Activated CD8-positive, alpha-beta T cell treated with anti-CD3 and anti-CD28 coated beads for 36 hours (primary cell): ENCODE measurements around the gene IVD. TPM values are rescaled to one million over a fixed set of nuclear protein-coding genes. Genes with fewer than 3 reads are reported as not detected.
"Not testable (repeated sequence)": the region's sequence is repeated elsewhere in the genome, so short reads cannot be mapped to it uniquely, and the experiment has no call there.

Experiments
- ATAC-seq: fragments of 200-7000 bp; cut with Tn5 transposase; one replicate; pipeline ENCODE4 v1.10.0; 2021; ENCODE audit warnings: mild to moderate bottlenecking, moderate library complexity
- CTCF ChIA-PET: fragments of 350-600 bp; sonication (Branson Sonifier 250); formaldehyde crosslinking; loops from one replicate; lab custom pipeline; 2021; ENCODE audit warnings: antibody characterized with exemption; lab: Charles Lee
- POLR2A ChIA-PET: fragments of 350-600 bp; sonication (Branson Sonifier 250); formaldehyde crosslinking; loops from one replicate; lab custom pipeline; 2021; ENCODE audit warnings: antibody characterized with exemption; lab: Charles Lee
- DNase-seq: peaks from one replicate; pipeline ENCODE4 v3.0.0-alpha.2; 2020
- H3K27ac Mint-ChIP-seq: one replicate; pipeline ENCODE4 v1.8.0; 2021; ENCODE audit warnings: mild to moderate bottlenecking, mixed read lengths
- H3K27me3 Mint-ChIP-seq: one replicate; pipeline ENCODE4 v1.8.0; 2021; ENCODE audit warnings: mixed read lengths
- H3K36me3 Mint-ChIP-seq: one replicate; pipeline ENCODE4 v1.8.0; 2021; ENCODE audit warnings: low read depth, mixed read lengths
- H3K4me1 Mint-ChIP-seq: one replicate; pipeline ENCODE4 v1.8.0; 2021; ENCODE audit warnings: low read depth, mixed read lengths
- H3K4me3 Mint-ChIP-seq: one replicate; pipeline ENCODE4 v1.8.0; 2021; ENCODE audit warnings: mild to moderate bottlenecking, moderate library complexity, mixed read lengths
- H3K9me3 Mint-ChIP-seq: one replicate; pipeline ENCODE4 v1.8.0; 2021; ENCODE audit warnings: mixed read lengths
- CTCF ChIP-seq: fragments of 200-600 bp; IDR thresholded peaks from one replicate; pipeline ENCODE4 v1.8.0; 2022; ENCODE audit warnings: antibody characterized with exemption, mild to moderate bottlenecking
- intact Hi-C: fragments of 100-400 bp; cut with micrococcal nuclease; formaldehyde crosslinking; loops from one replicate; pipeline ENCODE4 v1.10.0; 2022
- total RNA-seq, 2 experiments: library from RNA; stranded (reverse); gene quantifications; one replicate each; pipeline ENCODE4 v1.2.3, GENCODE V29; 2021

Gene IVD
- total RNA-seq, 2 experiments from 2014 or later, result 56.9 to 65.0 TPM

GRCh38 chr15:40449275-40449674 lies 43.7 kb downstream of the IVD start:
- peaks cover 2% of the 10 kb centered on the region for H3K36me3 Mint-ChIP-seq
- no peaks in the 10 kb centered on the region for H3K9me3 Mint-ChIP-seq
- peaks cover 65% of the 10 kb centered on the region for H3K4me1 Mint-ChIP-seq
- intact Hi-C loops, result no loop called here
- ATAC-seq (no peak), DNase-seq (no peak)
- POLR2A ChIA-PET, result interaction anchor here (0.7 to 6.7 kb wide), 3 partner anchors 7 to 16 kb away, joined by 3 to 55 read pairs (median 3); partner anchors contain the start of gene BAHD1
- CTCF ChIA-PET, result interaction anchor here (1.3 to 1.6 kb wide), 3 partner anchors 30 to 53 kb away, joined by 3 to 4 read pairs (median 3); no protein-coding TSS in a partner anchor
- no peak overlapping the region for H3K27ac Mint-ChIP-seq
- no peak for TF ChIP-seq CTCF
- no peak overlapping the region for H3K4me3 Mint-ChIP-seq
- no peaks in the 10 kb centered on the region for H3K27me3 Mint-ChIP-seq

- CTCF ChIA-PET, result interaction anchor here (1.1 to 3.7 kb wide), 6 partner anchors 8 to 113 kb away, joined by 3 to 23 read pairs (median 4); partner anchors contain the start of gene BAHD1
- no peak for ATAC-seq
- POLR2A ChIA-PET, result interaction anchor here (0.7 to 6.7 kb wide), 4 partner anchors 8 to 143 kb away, joined by 3 to 55 read pairs (median 3); partner anchors contain the start of gene BAHD1
- no peak for DNase-seq
- intact Hi-C loops, result loop anchor here (5.0 kb wide), 1 partner anchor 42 kb away; no protein-coding TSS in a partner anchor
- TF ChIP-seq CTCF, result no peak
- H3K4me3 Mint-ChIP-seq, result no peak overlapping the region
- H3K27ac Mint-ChIP-seq, result peak overlapping the region; percentile 16
- no peaks in the 10 kb centered on the region for H3K27me3 Mint-ChIP-seq
- H3K4me1 Mint-ChIP-seq, result peaks cover 65% of the 10 kb centered on the region
- no peaks in the 10 kb centered on the region for H3K9me3 Mint-ChIP-seq
- peaks cover 2% of the 10 kb centered on the region for H3K36me3 Mint-ChIP-seq
Observed at GRCh38 chr15:40450047-40450446, 44.5 kb downstream of the IVD start.

- H3K27me3 Mint-ChIP-seq, result no peaks in the 10 kb centered on the region
- CTCF ChIA-PET, result interaction anchor here (1.0 to 3.7 kb wide), 9 partner anchors 10 to 142 kb away, joined by 3 to 23 read pairs (median 4); partner anchors contain the start of gene BAHD1
- H3K27ac Mint-ChIP-seq, result peak overlapping the region; percentile 72
- ATAC-seq (no peak), DNase-seq (no peak)
- TF ChIP-seq CTCF, result no peak
- no peak overlapping the region for H3K4me3 Mint-ChIP-seq
- H3K4me1 Mint-ChIP-seq, result peaks cover 73% of the 10 kb centered on the region
- H3K36me3 Mint-ChIP-seq, result peaks cover 2% of the 10 kb centered on the region
- intact Hi-C loops, result loop anchor here (5.0 kb wide), 1 partner anchor 41 kb away; no protein-coding TSS in a partner anchor
- POLR2A ChIA-PET, result interaction anchor here (0.7 to 6.7 kb wide), 2 partner anchors 10 to 54 kb away, joined by 3 to 55 read pairs; partner anchors contain the start of gene BAHD1
- H3K9me3 Mint-ChIP-seq, result no peaks in the 10 kb centered on the region
Observed at GRCh38 chr15:40451527-40452158, 46.0 kb downstream of the IVD start.

GRCh38 chr15:40452296-40453090 lies 46.9 kb downstream of the IVD start:
- intact Hi-C loops, result loop anchor here (5.0 kb wide), 1 partner anchor 40 kb away; no protein-coding TSS in a partner anchor
- Mint-ChIP-seq H3K36me3 (peaks cover 2% of the 10 kb centered on the region), H3K4me3 (peak overlapping the region; percentile 11), H3K27ac (peak overlapping the region; percentile 72), H3K27me3 (no peaks in the 10 kb centered on the region), H3K9me3 (no peaks in the 10 kb centered on the region), H3K4me1 (peaks cover 78% of the 10 kb centered on the region)
- CTCF ChIA-PET, result interaction anchor here (1.0 to 3.7 kb wide), 7 partner anchors 8 to 143 kb away, joined by 3 to 23 read pairs (median 4); partner anchors contain the start of gene BAHD1
- TF ChIP-seq CTCF, result no peak
- POLR2A ChIA-PET, result interaction anchor here (0.7 to 6.7 kb wide), 2 partner anchors 11 to 53 kb away, joined by 3 to 55 read pairs; partner anchors contain the start of gene BAHD1
- ATAC-seq (peak; percentile 65), DNase-seq (peak; percentile 40)

- Mint-ChIP-seq H3K27ac (peak overlapping the region; percentile 81), H3K4me1 (peaks cover 76% of the 10 kb centered on the region)
- not testable (repeated sequence) for H3K27me3 Mint-ChIP-seq, H3K36me3 Mint-ChIP-seq, H3K9me3 Mint-ChIP-seq, H3K4me3 Mint-ChIP-seq
- ATAC-seq (peak; percentile 63), DNase-seq (peak; percentile 63)
- intact Hi-C loops, result loop anchor here (5.0 kb wide), 1 partner anchor 38 kb away; no protein-coding TSS in a partner anchor
- ChIA-PET CTCF (interaction anchor here (1.1 to 1.3 kb wide), 5 partner anchors 9 to 134 kb away, joined by 3 to 5 read pairs (median 4); no protein-coding TSS in a partner anchor), POLR2A (interaction anchor here (1.3 to 6.7 kb wide), 2 partner anchors 12 to 16 kb away, joined by 8 to 55 read pairs; partner anchors contain the start of genes BAHD1 and CHST14)
Observed at GRCh38 chr15:40453941-40454340, 48.3 kb downstream of the IVD start.
